Activated CD4-positive, alpha-beta T cell treated with anti-CD3 and anti-CD28 coated beads, Interleukin-2, amount 10 ng/mL, durations not matched to agents 7 days and 5 days (primary cell): Measurements from ENCODE around the gene ABCC2. TPM values are rescaled to one million over a fixed set of nuclear protein-coding genes. Genes with fewer than 3 reads are reported as not detected.

Experiments used
- CTCF ChIA-PET: fragments of 350-600 bp; sonication (Branson Sonifier 250); formaldehyde crosslinking; loops from one replicate; lab custom pipeline; 2021; ENCODE audit warnings: antibody characterized with exemption; lab: Charles Lee
- POLR2A ChIA-PET: fragments of 350-600 bp; sonication (Branson Sonifier 250); formaldehyde crosslinking; loops from one replicate; lab custom pipeline; 2021; ENCODE audit warnings: antibody characterized with exemption; lab: Charles Lee
- DNase-seq: peaks from one replicate; pipeline ENCODE4 v3.0.0-alpha.2; 2020
- H3K27ac Mint-ChIP-seq: one replicate; pipeline ENCODE4 v1.8.0; 2021; ENCODE audit warnings: mild to moderate bottlenecking, moderate library complexity, mixed read lengths
- H3K27me3 Mint-ChIP-seq: one replicate; pipeline ENCODE4 v1.8.0; 2021; ENCODE audit warnings: mixed read lengths
- H3K36me3 Mint-ChIP-seq: one replicate; pipeline ENCODE4 v1.8.0; 2021; ENCODE audit warnings: low read depth, mixed read lengths
- H3K4me1 Mint-ChIP-seq: one replicate; pipeline ENCODE4 v1.8.0; 2021; ENCODE audit warnings: mixed read lengths
- H3K4me3 Mint-ChIP-seq: one replicate; pipeline ENCODE4 v1.8.0; 2021; ENCODE audit warnings: mild to moderate bottlenecking, moderate library complexity, mixed read lengths
- H3K9me3 Mint-ChIP-seq: one replicate; pipeline ENCODE4 v1.8.0; 2021; ENCODE audit warnings: mixed read lengths
- total RNA-seq, 2 experiments: library from RNA; stranded (reverse); gene quantifications; one replicate each; pipeline ENCODE4 v1.2.3, GENCODE V29; 2021

ABCC2 gene
- total RNA-seq, 2 experiments from 2014 or later, result 1.0 to 1.3 TPM

DNA sequence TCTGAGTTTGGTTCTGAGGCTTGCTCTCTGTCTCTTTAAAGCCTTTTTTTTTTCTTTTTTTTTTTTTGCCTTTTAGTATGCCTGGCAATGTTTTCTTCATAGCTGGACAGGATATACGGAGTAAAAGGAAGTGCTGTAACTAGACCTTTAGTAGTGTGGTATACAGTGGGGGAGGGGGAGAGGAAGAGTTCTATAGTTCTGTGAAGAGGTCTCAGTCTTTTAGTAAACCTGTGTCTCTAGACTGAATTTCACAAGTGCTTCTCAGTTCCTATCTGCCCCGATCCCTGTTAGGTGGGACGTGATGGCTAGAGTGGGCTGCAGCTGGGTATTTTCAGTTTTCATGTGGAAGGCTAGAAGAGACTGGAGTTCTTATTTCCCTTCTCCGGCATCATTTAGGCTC, 3.1 kb upstream of the ABCC2 start:
- Mint-ChIP-seq H3K9me3 (no peaks in the 10 kb centered on the region), H3K27ac (no peak overlapping the region), H3K27me3 (no peaks in the 10 kb centered on the region), H3K4me3 (no peak overlapping the region), H3K36me3 (no peaks in the 10 kb centered on the region), H3K4me1 (peaks cover 8% of the 10 kb centered on the region)
- CTCF ChIA-PET, result interaction anchor here (0.6 kb wide), 1 partner anchor 792 kb away, joined by 3 read pairs; no protein-coding TSS in a partner anchor
- no peak for DNase-seq
- POLR2A ChIA-PET, result no interaction called here

DNA sequence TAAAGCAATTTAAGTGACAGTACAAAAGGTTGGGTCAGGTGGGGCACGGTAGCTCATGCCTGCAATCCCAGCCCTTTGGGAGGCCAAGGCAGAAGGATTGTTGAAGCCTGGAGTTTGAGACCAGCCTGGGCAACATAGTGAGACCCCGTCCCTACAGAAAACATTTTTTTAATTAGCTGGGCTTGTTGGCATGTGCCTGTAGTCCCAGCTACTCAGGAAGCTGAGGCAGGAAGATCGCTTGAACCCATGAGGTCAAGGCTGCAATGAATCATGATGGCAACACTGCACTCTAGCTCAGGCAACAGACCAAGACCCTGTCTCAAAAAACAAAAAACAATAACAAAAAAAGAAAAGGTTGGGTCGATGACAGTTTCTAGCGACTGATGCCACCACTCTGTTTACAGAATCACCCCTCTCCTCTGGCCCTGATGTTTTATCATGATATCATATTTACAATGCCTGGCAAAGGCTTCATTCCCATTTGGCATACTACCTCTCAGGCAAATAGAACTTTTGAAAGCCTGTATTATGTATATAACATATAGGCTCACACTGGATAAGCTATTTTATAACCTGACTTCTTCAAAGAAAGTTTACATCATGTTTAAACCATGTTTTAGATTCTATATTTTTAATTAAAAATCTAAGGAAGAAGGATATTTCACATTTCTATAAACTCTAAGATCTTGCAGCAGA, 558 bp upstream of the ABCC2 start:
- no peak for DNase-seq
- ChIA-PET POLR2A (interaction anchor here (0.6 kb wide), 1 partner anchor 63 kb away, joined by 3 read pairs; no protein-coding TSS in a partner anchor), CTCF (interaction anchor here (0.6 to 1.1 kb wide), 2 partner anchors 19 to 116 kb away, joined by 3 to 4 read pairs; no protein-coding TSS in a partner anchor)
- Mint-ChIP-seq H3K9me3 (no peaks in the 10 kb centered on the region), H3K4me1 (peaks cover 8% of the 10 kb centered on the region), H3K27me3 (no peaks in the 10 kb centered on the region), H3K27ac (no peak overlapping the region), H3K36me3 (no peaks in the 10 kb centered on the region), H3K4me3 (no peak overlapping the region)

DNA sequence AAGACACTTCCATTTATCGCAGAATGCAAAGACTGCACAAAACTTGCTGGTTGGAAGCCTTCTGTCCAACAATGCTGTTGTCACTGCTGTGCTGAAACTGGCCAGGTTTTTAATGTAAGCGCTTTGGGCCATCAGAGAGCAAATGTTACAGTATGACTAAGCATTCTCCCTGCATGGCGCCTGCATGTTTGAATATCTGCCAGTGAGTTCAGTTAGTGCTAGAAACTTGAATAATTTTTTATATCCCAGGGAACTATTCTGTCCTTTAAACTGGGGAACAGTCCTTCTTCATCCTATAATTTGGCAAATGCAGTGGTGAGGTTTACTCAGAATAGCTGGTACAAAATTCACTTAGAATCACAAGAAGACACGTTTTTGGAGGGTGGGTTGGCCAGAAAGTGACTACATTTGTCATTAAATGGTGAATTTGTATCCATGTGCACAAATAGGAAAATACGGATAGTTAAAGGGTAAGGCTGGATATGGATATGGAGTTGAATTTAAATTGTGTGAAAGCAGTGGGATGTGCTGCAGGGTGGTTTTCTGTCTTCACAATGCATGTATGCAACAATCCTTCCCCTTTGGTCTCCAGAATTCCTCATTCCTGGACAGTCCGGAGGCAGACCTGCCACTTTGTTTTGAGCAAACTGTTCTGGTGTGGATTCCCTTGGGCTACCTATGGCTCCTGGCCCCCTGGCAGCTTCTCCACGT, 1.7 kb downstream of the ABCC2 start:
- POLR2A ChIA-PET, result no interaction called here
- H3K27me3 Mint-ChIP-seq, result no peaks in the 10 kb centered on the region
- H3K4me3 Mint-ChIP-seq, result no peak overlapping the region
- H3K27ac Mint-ChIP-seq, result no peak overlapping the region
- H3K36me3 Mint-ChIP-seq, result no peaks in the 10 kb centered on the region
- H3K4me1 Mint-ChIP-seq, result peaks cover 7% of the 10 kb centered on the region
- CTCF ChIA-PET, result no interaction called here
- no peak for DNase-seq
- no peaks in the 10 kb centered on the region for H3K9me3 Mint-ChIP-seq

DNA sequence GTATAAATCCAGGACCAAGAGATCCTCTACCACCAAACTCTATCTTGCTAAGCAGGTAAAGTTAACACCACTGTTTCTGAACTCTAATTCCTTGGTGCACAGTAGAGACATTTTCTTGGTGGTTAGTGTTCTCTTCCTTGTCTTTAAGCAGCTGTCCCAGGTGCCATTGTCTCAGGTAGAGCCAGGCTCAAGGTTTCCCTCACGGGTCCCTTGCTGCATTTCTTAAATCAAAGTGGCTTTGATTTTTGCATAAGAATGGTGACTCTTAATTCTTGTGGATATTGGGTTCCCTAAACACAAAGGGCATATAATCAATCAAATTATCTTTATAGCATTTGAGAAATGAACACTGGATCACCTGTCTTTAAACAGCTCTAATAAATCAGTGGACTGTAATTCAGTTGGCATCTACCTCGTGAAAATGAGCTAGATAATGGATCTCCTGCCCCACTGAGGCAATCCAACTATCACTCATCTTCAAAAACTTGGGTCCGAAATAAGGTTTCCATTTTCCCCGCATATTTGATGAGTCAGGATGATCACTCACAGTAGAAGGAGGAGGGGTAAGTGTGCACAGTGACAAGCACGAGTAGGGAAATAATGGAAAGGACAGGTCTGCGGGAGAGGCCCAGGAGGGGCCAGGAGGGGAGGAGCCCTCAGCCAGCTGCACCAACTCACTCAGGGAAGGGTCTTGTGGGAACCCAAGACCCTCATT, 2.4 kb downstream of the ABCC2 start:
- Mint-ChIP-seq H3K4me3 (no peak overlapping the region), H3K27me3 (no peaks in the 10 kb centered on the region), H3K9me3 (no peaks in the 10 kb centered on the region), H3K4me1 (peaks cover 2% of the 10 kb centered on the region), H3K36me3 (no peaks in the 10 kb centered on the region), H3K27ac (no peak overlapping the region)
- ChIA-PET CTCF (no interaction called here), POLR2A (no interaction called here)
- no peak for DNase-seq

DNA sequence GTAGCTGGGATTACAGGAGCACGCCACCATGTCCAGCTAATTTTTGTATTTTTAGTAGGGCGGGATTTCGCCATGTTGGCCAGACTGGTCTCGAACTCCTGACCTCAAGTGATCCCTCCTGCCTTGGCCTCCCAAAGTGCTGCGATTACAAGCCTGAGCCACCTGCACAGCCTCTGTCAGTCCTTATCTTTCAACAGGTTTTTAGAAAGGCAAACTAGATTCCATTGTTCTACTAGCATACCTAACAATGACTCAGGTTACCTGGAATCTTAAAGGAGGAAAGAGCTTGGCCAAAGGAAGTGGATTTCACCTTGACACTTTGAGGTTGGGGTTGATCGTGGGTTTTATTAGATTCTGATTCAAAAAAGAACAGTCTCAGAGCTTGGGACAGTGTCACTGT, 3.2 kb downstream of the ABCC2 start:
- CTCF ChIA-PET, result no interaction called here
- no peak overlapping the region for H3K4me3 Mint-ChIP-seq
- no peaks in the 10 kb centered on the region for H3K36me3 Mint-ChIP-seq
- DNase-seq, result no peak
- POLR2A ChIA-PET, result no interaction called here
- H3K27me3 Mint-ChIP-seq, result no peaks in the 10 kb centered on the region
- H3K9me3 Mint-ChIP-seq, result no peaks in the 10 kb centered on the region
- H3K27ac Mint-ChIP-seq, result no peak overlapping the region
- no peaks in the 10 kb centered on the region for H3K4me1 Mint-ChIP-seq

DNA sequence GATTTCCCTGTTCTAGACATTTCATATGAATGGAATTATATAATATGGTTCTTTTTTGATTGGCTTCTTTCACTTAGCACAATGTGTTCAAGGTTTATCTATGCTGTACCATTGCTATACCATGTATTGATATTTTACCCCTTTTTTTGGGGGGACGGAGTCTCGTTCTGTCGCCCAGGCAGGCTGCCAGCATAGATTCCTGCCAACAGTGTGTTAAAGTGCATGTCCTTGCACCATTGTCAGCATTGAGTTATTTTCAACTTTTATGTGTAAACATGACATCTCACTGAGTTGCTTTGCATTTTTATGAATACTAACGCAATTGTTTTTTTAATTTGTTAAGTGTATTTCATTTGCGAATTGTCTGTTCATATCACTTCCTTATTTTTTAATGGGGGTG, 4.9 kb downstream of the ABCC2 start:
- DNase-seq, result no peak
- no peak overlapping the region for H3K27ac Mint-ChIP-seq
- H3K9me3 Mint-ChIP-seq, result no peaks in the 10 kb centered on the region
- no peaks in the 10 kb centered on the region for H3K4me1 Mint-ChIP-seq
- no peak overlapping the region for H3K4me3 Mint-ChIP-seq
- ChIA-PET CTCF (no interaction called here), POLR2A (no interaction called here)
- no peaks in the 10 kb centered on the region for H3K27me3 Mint-ChIP-seq
- no peaks in the 10 kb centered on the region for H3K36me3 Mint-ChIP-seq

DNA sequence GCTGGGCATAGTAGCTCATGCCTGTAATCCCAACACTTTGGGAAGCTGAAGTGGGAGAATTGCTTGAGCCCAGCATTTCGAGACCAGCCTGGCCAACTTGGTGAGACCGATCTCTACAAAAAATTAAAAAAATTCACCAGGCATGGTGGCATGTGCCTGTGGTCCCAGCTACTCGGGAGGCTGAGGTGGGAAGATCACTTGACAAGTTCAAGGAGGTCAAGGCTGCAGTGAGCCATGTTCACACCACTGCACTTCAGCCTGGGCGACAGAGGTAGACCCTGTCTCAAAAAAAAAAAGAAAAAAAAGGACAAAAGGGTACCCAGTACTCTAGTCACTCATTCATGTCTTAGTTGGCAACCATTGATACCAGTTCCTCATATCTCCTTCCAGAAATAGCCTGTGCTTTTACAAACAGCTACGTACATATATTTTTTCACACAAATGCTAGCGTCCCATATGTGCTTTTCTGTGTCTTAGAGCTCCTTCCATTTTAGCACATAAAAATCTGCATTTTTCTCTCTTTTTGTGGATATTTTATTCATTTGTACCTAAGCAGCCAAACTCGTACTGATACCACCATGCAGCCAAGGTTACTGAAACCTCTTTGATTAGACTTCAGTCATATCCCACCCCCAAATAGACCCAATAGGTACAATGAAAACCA, 5.5 kb downstream of the ABCC2 start:
- POLR2A ChIA-PET, result no interaction called here
- Mint-ChIP-seq H3K4me3 (no peak overlapping the region), H3K9me3 (no peaks in the 10 kb centered on the region), H3K36me3 (no peaks in the 10 kb centered on the region), H3K27ac (no peak overlapping the region), H3K4me1 (no peaks in the 10 kb centered on the region), H3K27me3 (no peaks in the 10 kb centered on the region)
- CTCF ChIA-PET, result interaction anchor here (0.6 to 1.1 kb wide), 3 partner anchors 23 to 228 kb away, joined by 3 to 5 read pairs (median 3); no protein-coding TSS in a partner anchor
- no peak for DNase-seq

DNA sequence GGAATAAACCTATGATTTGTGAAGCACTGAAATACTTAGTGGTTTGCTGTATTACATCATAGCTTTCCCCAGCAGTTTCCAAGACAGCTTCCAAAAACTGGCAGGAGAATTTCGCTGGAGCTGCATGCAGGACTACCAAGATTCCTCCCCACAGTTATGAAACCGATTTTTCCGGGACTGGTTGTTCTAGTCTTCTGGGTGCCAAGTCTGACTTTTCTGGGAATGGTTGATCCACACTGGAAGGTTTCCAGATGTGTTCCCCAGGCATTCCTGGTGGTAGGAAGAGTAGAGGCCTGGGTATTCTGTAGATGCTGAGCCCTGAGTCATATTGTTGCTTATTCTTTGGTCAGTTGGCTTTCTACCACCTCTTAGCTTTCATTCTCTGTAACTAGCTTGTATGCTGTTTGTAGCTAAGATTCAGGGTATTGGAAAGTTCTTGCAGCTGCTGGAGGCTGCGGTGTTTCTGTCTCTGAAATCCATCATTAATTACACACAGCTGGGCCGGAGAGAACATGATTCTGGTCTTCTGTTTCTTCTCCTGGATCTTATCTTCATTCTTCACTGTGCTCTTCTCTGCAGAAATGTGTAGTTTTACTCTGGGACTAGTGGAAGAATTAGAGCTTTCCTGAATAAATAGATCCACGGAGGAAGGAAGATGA, 6.3 kb downstream of the ABCC2 start:
- no peaks in the 10 kb centered on the region for H3K4me1 Mint-ChIP-seq
- no peaks in the 10 kb centered on the region for H3K9me3 Mint-ChIP-seq
- CTCF ChIA-PET, result interaction anchor here (0.9 to 1.1 kb wide), 2 partner anchors 42 to 229 kb away, joined by 3 to 5 read pairs; no protein-coding TSS in a partner anchor
- no peak for DNase-seq
- no peaks in the 10 kb centered on the region for H3K27me3 Mint-ChIP-seq
- no peak overlapping the region for H3K4me3 Mint-ChIP-seq
- H3K27ac Mint-ChIP-seq, result no peak overlapping the region
- POLR2A ChIA-PET, result no interaction called here
- H3K36me3 Mint-ChIP-seq, result no peaks in the 10 kb centered on the region

DNA sequence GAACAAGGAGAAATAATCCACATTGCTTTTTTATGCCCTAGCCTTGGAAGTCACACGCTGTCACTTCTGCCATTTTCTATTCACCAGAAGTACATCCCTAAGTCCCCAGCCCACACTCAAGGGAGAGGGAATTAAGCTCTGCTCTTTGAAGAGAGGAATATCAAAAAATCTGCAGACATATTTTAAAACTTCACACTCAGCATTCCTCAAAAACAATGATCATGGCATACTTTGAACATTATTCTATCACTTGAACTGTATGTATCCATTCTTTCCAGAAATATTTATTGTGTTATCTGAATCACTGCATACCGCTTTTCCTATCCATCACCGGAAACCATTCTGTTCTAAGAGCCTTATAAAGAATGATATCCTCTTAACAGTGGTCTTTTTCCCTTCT, 9.4 kb downstream of the ABCC2 start:
- no peaks in the 10 kb centered on the region for H3K4me1 Mint-ChIP-seq
- H3K36me3 Mint-ChIP-seq, result no peaks in the 10 kb centered on the region
- ChIA-PET POLR2A (no interaction called here), CTCF (interaction anchor here (1.2 kb wide), 1 partner anchor 24 kb away, joined by 3 read pairs; no protein-coding TSS in a partner anchor)
- H3K27me3 Mint-ChIP-seq, result no peaks in the 10 kb centered on the region
- H3K4me3 Mint-ChIP-seq, result no peak overlapping the region
- no peak for DNase-seq
- no peaks in the 10 kb centered on the region for H3K9me3 Mint-ChIP-seq
- H3K27ac Mint-ChIP-seq, result no peak overlapping the region

DNA sequence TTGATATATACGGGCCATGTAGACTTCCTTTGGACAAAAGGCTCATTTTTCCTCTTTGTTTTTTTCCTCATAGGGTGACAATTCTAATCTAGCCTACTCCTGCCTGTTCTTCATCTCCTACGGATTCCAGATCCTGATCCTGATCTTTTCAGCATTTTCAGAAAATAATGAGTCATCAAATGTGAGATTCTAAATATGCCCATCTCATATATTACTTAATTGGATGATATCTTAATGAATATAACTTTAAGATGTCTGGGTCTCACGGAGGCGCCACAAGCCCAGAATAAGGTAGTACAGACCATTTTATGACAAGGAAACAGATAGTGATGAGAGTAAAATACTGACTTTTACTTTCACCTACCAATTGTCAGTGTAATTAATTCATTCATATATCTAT, 11.4 kb downstream of the ABCC2 start:
- H3K4me1 Mint-ChIP-seq, result no peaks in the 10 kb centered on the region
- CTCF ChIA-PET, result interaction anchor here (1.3 kb wide), 1 partner anchor 13 kb away, joined by 4 read pairs; no protein-coding TSS in a partner anchor
- POLR2A ChIA-PET, result no interaction called here
- H3K27ac Mint-ChIP-seq, result no peak overlapping the region
- H3K36me3 Mint-ChIP-seq, result no peaks in the 10 kb centered on the region
- DNase-seq, result no peak
- no peaks in the 10 kb centered on the region for H3K27me3 Mint-ChIP-seq
- H3K4me3 Mint-ChIP-seq, result no peak overlapping the region
- H3K9me3 Mint-ChIP-seq, result no peaks in the 10 kb centered on the region

DNA sequence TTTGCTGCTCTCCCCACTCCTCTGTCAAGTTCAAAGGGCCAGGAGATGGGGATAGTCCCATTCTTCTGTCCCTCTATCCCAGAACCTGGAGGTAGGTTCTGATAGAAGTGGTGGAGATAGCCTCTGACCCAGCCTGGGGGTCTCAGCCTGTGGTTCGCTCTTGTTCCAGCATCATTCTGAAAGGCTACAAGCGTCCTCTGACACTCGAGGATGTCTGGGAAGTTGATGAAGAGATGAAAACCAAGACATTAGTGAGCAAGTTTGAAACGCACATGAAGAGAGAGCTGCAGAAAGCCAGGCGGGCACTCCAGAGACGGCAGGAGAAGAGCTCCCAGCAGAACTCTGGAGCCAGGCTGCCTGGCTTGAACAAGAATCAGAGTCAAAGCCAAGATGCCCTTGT, 14.5 kb downstream of the ABCC2 start:
- no peak overlapping the region for H3K4me3 Mint-ChIP-seq
- ChIA-PET POLR2A (no interaction called here), CTCF (no interaction called here)
- no peaks in the 10 kb centered on the region for H3K27me3 Mint-ChIP-seq
- no peak for DNase-seq
- no peaks in the 10 kb centered on the region for H3K36me3 Mint-ChIP-seq
- no peaks in the 10 kb centered on the region for H3K4me1 Mint-ChIP-seq
- no peaks in the 10 kb centered on the region for H3K9me3 Mint-ChIP-seq
- H3K27ac Mint-ChIP-seq, result no peak overlapping the region

DNA sequence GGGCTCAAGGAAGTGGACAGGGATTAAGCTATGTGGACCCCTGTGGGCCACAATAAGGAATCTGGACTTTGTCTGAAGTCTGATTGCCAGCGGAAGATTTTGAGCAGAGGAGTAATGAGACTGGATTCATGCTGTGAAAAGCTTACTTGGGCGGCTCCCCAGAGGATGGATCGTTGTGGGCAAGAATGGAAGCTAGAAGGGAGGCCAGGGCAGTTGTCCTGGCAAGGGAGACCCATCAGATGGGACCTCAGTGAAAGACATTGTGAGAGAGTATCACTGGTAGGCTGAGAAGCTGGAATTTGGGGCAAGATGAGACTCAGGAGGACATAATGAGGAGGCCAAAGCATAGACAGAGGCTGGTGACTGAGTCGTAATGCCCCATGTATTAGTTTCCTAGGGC, 15.6 kb downstream of the ABCC2 start:
- POLR2A ChIA-PET, result no interaction called here
- no peak overlapping the region for H3K27ac Mint-ChIP-seq
- H3K4me3 Mint-ChIP-seq, result no peak overlapping the region
- CTCF ChIA-PET, result interaction anchor here (1.4 kb wide), 1 partner anchor 48 kb away, joined by 3 read pairs; no protein-coding TSS in a partner anchor
- H3K4me1 Mint-ChIP-seq, result no peaks in the 10 kb centered on the region
- H3K9me3 Mint-ChIP-seq, result no peaks in the 10 kb centered on the region
- DNase-seq, result no peak
- no peaks in the 10 kb centered on the region for H3K36me3 Mint-ChIP-seq
- no peaks in the 10 kb centered on the region for H3K27me3 Mint-ChIP-seq
